Mesangial cell (primary cell): Measurements from ENCODE around the gene REM1. TPM values are rescaled to one million over a fixed set of nuclear protein-coding genes. Genes with fewer than 3 reads are reported as not detected.

Source experiments
- total RNA-seq: library from RNA; depleted of rRNA; stranded (reverse); fragments of >200 nt; gene quantifications from 2 replicates; pipeline ENCODE4 v1.2.3, GENCODE V29; 2015

REM1 gene, protein sequence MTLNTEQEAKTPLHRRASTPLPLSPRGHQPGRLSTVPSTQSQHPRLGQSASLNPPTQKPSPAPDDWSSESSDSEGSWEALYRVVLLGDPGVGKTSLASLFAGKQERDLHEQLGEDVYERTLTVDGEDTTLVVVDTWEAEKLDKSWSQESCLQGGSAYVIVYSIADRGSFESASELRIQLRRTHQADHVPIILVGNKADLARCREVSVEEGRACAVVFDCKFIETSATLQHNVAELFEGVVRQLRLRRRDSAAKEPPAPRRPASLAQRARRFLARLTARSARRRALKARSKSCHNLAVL
- total RNA-seq = not detected in 2 replicates

DNA sequence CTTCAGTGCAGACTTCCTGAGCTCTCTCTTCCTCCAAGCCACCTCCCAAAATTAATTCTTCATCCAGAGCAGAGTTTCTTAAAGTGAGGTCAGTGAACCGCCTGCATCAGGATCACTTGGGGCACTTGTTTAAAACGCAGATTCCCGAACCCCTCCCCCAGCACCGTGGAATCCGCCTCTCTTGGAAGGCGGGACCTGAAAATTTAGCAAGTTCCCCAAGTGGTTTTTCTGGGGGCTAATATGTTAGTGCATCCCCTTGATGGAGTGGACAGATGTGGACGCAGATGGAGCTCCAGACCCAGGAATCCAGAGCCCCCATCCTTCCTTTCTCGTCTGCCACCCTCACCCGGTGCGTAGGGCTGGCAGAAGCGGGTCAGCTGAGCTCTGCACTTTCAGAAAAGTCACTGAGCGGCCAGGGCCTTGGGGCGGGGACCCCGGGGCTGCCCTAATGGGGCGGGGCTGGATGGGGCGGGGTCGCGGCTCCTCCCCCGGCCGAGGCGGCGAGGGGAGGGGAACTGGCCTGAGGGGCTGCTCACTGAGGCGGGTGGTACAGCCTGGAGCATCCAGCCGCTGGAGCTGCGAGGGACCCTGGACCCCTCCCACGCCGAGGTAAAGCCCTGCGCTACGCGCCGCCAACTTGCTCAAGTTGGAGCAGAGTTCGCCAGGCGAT is at the start of gene REM1, which contains the start of gene DEFB124:
Gene REM1 (plus strand): TSS at position 531 of the 670 bp plus-strand sequence. CDS start 1,158 bp downstream, outside the sequence.
Gene DEFB124 (minus strand): TSS at position 370 of the 670 bp plus-strand sequence. CDS start 2,114 bp downstream, outside the sequence.

DNA sequence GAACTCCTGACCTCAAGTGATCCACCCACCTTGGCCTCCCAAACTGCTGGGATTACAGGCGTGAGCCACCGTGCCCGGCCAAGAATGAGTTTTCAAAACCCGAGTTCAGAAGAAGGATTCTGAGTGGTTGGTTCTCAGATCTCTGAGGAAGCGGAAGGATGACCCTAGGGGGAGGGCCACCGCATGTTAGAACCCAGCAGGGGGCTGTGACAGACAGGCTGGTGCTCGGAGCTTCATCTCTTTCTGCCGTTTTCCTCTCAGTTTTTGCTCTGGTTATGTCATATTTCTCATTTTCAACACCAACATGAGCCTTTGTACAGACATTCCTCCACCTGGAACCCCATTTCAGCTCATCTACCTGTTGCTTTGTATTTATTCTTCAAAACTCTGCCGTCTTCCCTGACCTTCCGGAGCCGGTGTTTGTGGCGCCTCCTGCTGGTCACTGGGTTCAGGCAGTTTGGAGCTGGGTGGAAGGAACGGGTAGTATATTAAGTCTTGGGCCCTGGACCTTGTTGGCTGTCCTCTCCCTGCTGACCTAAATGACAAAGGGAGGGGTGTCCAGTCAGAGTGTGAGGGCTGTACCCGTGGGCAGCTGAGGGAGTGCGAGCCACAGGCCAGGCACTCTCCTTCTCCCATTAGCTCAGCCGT is 35.0 kb upstream of the REM1 start, which contains the start of gene DEFB123:
Gene DEFB123 (plus strand): TSS at position 621 of the 648 bp plus-strand sequence. CDS start 67 bp downstream, outside the sequence.

DNA sequence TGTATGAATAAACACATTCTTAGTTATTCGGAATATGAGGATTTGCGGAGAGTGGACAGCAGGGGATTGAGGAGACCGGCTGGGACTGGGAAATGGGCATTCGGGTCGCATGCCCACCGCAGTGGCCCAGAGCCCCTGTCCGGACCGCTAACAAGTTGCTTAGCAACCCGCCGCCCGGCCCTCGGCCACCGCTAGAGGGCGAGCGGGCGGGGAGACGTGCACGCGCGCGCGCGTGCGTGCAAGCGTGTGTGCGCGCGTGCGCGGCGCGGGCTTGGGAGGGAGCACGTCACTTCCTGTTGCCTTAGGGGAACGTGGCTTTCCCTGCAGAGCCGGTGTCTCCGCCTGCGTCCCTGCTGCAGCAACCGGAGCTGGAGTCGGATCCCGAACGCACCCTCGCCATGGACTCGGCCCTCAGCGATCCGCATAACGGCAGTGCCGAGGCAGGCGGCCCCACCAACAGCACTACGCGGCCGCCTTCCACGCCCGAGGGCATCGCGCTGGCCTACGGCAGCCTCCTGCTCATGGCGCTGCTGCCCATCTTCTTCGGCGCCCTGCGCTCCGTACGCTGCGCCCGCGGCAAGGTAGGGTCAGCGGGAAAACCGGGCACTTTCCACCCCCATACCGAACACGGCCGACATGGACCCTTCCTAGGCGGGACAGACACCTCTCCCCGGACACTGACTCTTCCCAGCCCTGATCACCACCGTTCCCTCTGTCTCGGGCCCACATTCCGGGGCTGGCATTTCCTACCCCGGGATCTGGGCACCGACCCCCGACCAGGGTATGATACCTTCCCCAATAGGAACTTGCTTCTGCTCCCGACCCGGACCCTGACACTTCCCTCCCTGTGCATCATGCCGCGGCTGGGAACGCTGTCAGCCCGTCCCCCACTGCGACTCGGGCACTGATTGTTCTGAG is 39.3 kb downstream of the REM1 start, which contains the start of gene HM13:
Gene HM13 (plus strand): TSS at position 289 of the 918 bp plus-strand sequence. CDS start 110 bp downstream, at position 399.

Other genes with a start within 250 kb of the REM1 start
- not detected in 2 replicates for gene DEFB115, start 217.6 kb upstream of the REM1 start, total RNA-seq
- gene DEFB116, start 166.7 kb upstream of the REM1 start, total RNA-seq = not detected in 2 replicates
- gene DEFB118, start 106.7 kb upstream of the REM1 start, total RNA-seq = not detected in 2 replicates
- gene DEFB119, start 84.7 kb upstream of the REM1 start, total RNA-seq = not detected in 2 replicates
- not detected in 2 replicates for gene DEFB121, start 69.1 kb upstream of the REM1 start, total RNA-seq
- not detected in 2 replicates for gene DEFB123, start 34.7 kb upstream of the REM1 start, total RNA-seq
- not detected in 2 replicates for gene DEFB124, start 161 bp upstream of the REM1 start, total RNA-seq
- 116 and 120 TPM in 2 replicates for gene HM13, start 39.2 kb downstream of the REM1 start, total RNA-seq
- gene ID1, start 130.0 kb downstream of the REM1 start, total RNA-seq = 109 and 187 TPM in 2 replicates
- gene COX4I2, start 162.6 kb downstream of the REM1 start, total RNA-seq = 0.98 TPM in 1 of 2 replicates, not detected in the other
- gene BCL2L1, start 247.6 kb downstream of the REM1 start, total RNA-seq = 129 and 235 TPM in 2 replicates